Chondrocyte (in vitro differentiated cells): ENCODE measurements around the gene SULT2B1. TPM values are rescaled to one million over a fixed set of nuclear protein-coding genes. Genes with fewer than 3 reads are reported as not detected.

Experiments used
- total RNA-seq: library from RNA; stranded (reverse); gene quantifications from 3 replicates; pipeline ENCODE4 v1.2.1, GENCODE V29; 2021

SULT2B1 gene
- total RNA-seq, 1 donor from 2014 or later, result 0.22 TPM

Other genes starting within 250 kb of the SULT2B1 start
- 257 to 284 TPM (median 277 TPM) in 3 replicates for gene EMP3, start 226.6 kb upstream of the SULT2B1 start, total RNA-seq
- 5.4 to 14.0 TPM (median 10.1 TPM) in 3 replicates for gene TMEM143, start 188.2 kb upstream of the SULT2B1 start, total RNA-seq
- not detected in 3 replicates for gene SYNGR4, start 187.8 kb upstream of the SULT2B1 start, total RNA-seq
- 251 to 261 TPM (median 251 TPM) in 3 replicates for gene KDELR1, start 160.6 kb upstream of the SULT2B1 start, total RNA-seq
- 2.4 to 5.1 TPM (median 4.9 TPM) in 3 replicates for gene GRIN2D, start 158.5 kb upstream of the SULT2B1 start, total RNA-seq
- 20.7 to 31.8 TPM (median 23.6 TPM) in 3 replicates for gene GRWD1, start 106.2 kb upstream of the SULT2B1 start, total RNA-seq
- 0.90 to 1.1 TPM (median 0.95 TPM) in 3 replicates for gene KCNJ14, start 96.6 kb upstream of the SULT2B1 start, total RNA-seq
- gene CYTH2, start 82.8 kb upstream of the SULT2B1 start, total RNA-seq, result 68.7 to 76.7 TPM (median 69.9 TPM) in 3 replicates
- 0.48 to 0.67 TPM (median 0.54 TPM) in 3 replicates for gene LMTK3, start 40.3 kb upstream of the SULT2B1 start, total RNA-seq
- gene SPACA4, start 54.6 kb downstream of the SULT2B1 start, total RNA-seq, result not detected in 3 replicates
- gene FAM83E, start 62.9 kb downstream of the SULT2B1 start, total RNA-seq, result 0.38 to 0.77 TPM (median 0.67 TPM) in 3 replicates
- 727 to 753 TPM (median 751 TPM) in 3 replicates for gene RPL18, start 67.0 kb downstream of the SULT2B1 start, total RNA-seq
- gene SPHK2, start 67.3 kb downstream of the SULT2B1 start, total RNA-seq, result 18.6 to 26.5 TPM (median 20.7 TPM) in 3 replicates
- gene DBP, start 85.2 kb downstream of the SULT2B1 start, total RNA-seq, result 2.1 to 6.2 TPM (median 3.9 TPM) in 3 replicates
- 8.1 to 14.1 TPM (median 9.1 TPM) in 3 replicates for gene CA11, start 94.0 kb downstream of the SULT2B1 start, total RNA-seq
- 0.97 to 1.1 TPM (median 1.1 TPM) in 3 replicates for gene NTN5, start 120.8 kb downstream of the SULT2B1 start, total RNA-seq
- not detected in 3 replicates for gene FUT2, start 143.8 kb downstream of the SULT2B1 start, total RNA-seq
- 1.6 to 2.9 TPM (median 1.7 TPM) in 3 replicates for gene MAMSTR, start 167.6 kb downstream of the SULT2B1 start, total RNA-seq
- gene RASIP1, start 188.4 kb downstream of the SULT2B1 start, total RNA-seq, result 0.31 to 1.00 TPM (median 0.62 TPM) in 3 replicates
- gene IZUMO1, start 194.7 kb downstream of the SULT2B1 start, total RNA-seq, result not detected in 3 replicates
- gene FUT1, start 200.5 kb downstream of the SULT2B1 start, total RNA-seq, result 0.44 to 0.52 TPM in 2 of 3 replicates, not detected in the other
- gene FGF21, start 203.4 kb downstream of the SULT2B1 start, total RNA-seq, result not detected in 3 replicates